Measurements from ENCODE around the gene PRKN.

The PRKN gene

GRCh38 chr6:161798844-161799394 is 928.6 kb downstream of the PRKN start:
- no peak overlapping the region for H3K27ac ChIP-seq (ENCODE audit: low read depth, low read length, poor library complexity, severe bottlenecking)
- H3F3A ChIP-seq (ENCODE audit: insufficient read depth, low read length), result no peaks in the 10 kb centered on the region
- H3K4me2 ChIP-seq (ENCODE audit: low read length), result no peak overlapping the region
- no peaks in the 10 kb centered on the region for H4K20me1 ChIP-seq (ENCODE audit: insufficient read depth, low read length)
- no peak overlapping the region for H3K4me3 ChIP-seq (ENCODE audit: low read depth, low read length, poor library complexity, severe bottlenecking)
- H2AFZ ChIP-seq (ENCODE audit: low read length), result no peak overlapping the region
- H3K9me3 ChIP-seq (ENCODE audit: low read length), result no peaks in the 10 kb centered on the region
- no peaks in the 10 kb centered on the region for H3K4me1 ChIP-seq (ENCODE audit: insufficient read depth, low read length, severe bottlenecking)
- H3K9ac ChIP-seq (ENCODE audit: low read length), result no peak overlapping the region
- TF ChIP-seq EZH2 (IDR thresholded peaks at IDR 0.05; ENCODE audit: borderline replicate concordance, low read length) (no peak), CTCF (IDR thresholded peaks at IDR 0.05; ENCODE audit: low read length) (no peak)
- H3K9me2 ChIP-seq (ENCODE audit: low read depth, low read length), result no peaks in the 10 kb centered on the region
- H3K36me3 ChIP-seq (ENCODE audit: insufficient read depth, low read length), result no peaks in the 10 kb centered on the region
- no peaks in the 10 kb centered on the region for H3K79me2 ChIP-seq (ENCODE audit: insufficient read depth, low read length)
- H3K27me3 ChIP-seq (ENCODE audit: insufficient read depth, low read length), result no peaks in the 10 kb centered on the region

- no peaks in the 10 kb centered on the region for H3F3A ChIP-seq (ENCODE audit: insufficient read depth, low read length)
- H3K9me3 ChIP-seq (ENCODE audit: low read length), result no peaks in the 10 kb centered on the region
- H3K9me2 ChIP-seq (ENCODE audit: low read depth, low read length), result no peaks in the 10 kb centered on the region
- H3K4me2 ChIP-seq (ENCODE audit: low read length), result no peak overlapping the region
- TF ChIP-seq CTCF (IDR thresholded peaks at IDR 0.05; ENCODE audit: low read length) (no peak), EZH2 (IDR thresholded peaks at IDR 0.05; ENCODE audit: borderline replicate concordance, low read length) (no peak)
- no peaks in the 10 kb centered on the region for H3K4me1 ChIP-seq (ENCODE audit: insufficient read depth, low read length, severe bottlenecking)
- H3K4me3 ChIP-seq (ENCODE audit: low read depth, low read length, poor library complexity, severe bottlenecking), result no peak overlapping the region
- H3K79me2 ChIP-seq (ENCODE audit: insufficient read depth, low read length), result no peaks in the 10 kb centered on the region
- H3K27me3 ChIP-seq (ENCODE audit: insufficient read depth, low read length), result no peaks in the 10 kb centered on the region
- no peak overlapping the region for H3K27ac ChIP-seq (ENCODE audit: low read depth, low read length, poor library complexity, severe bottlenecking)
- no peak overlapping the region for H3K9ac ChIP-seq (ENCODE audit: low read length)
- no peaks in the 10 kb centered on the region for H4K20me1 ChIP-seq (ENCODE audit: insufficient read depth, low read length)
- no peak overlapping the region for H2AFZ ChIP-seq (ENCODE audit: low read length)
- H3K36me3 ChIP-seq (ENCODE audit: insufficient read depth, low read length), result no peaks in the 10 kb centered on the region
These were observed 930.9 kb downstream of the PRKN start for GRCh38 chr6:161796681-161797080.

GRCh38 chr6:161792851-161793493 is 934.6 kb downstream of the PRKN start:
- H3K4me1 ChIP-seq (ENCODE audit: insufficient read depth, low read length, severe bottlenecking), result no peaks in the 10 kb centered on the region
- no peak overlapping the region for H3K4me3 ChIP-seq (ENCODE audit: low read depth, low read length, poor library complexity, severe bottlenecking)
- no peaks in the 10 kb centered on the region for H3K9me3 ChIP-seq (ENCODE audit: low read length)
- no peaks in the 10 kb centered on the region for H3K79me2 ChIP-seq (ENCODE audit: insufficient read depth, low read length)
- H3K27ac ChIP-seq (ENCODE audit: low read depth, low read length, poor library complexity, severe bottlenecking), result no peak overlapping the region
- H3K9me2 ChIP-seq (ENCODE audit: low read depth, low read length), result no peaks in the 10 kb centered on the region
- H3K36me3 ChIP-seq (ENCODE audit: insufficient read depth, low read length), result no peaks in the 10 kb centered on the region
- TF ChIP-seq CTCF (IDR thresholded peaks at IDR 0.05; ENCODE audit: low read length) (no peak), EZH2 (IDR thresholded peaks at IDR 0.05; ENCODE audit: borderline replicate concordance, low read length) (no peak)
- no peaks in the 10 kb centered on the region for H3F3A ChIP-seq (ENCODE audit: insufficient read depth, low read length)
- H3K27me3 ChIP-seq (ENCODE audit: insufficient read depth, low read length), result no peaks in the 10 kb centered on the region
- no peak overlapping the region for H3K9ac ChIP-seq (ENCODE audit: low read length)
- no peak overlapping the region for H2AFZ ChIP-seq (ENCODE audit: low read length)
- no peak overlapping the region for H3K4me2 ChIP-seq (ENCODE audit: low read length)
- H4K20me1 ChIP-seq (ENCODE audit: insufficient read depth, low read length), result no peaks in the 10 kb centered on the region

Measured in OCI-LY1 (cell line).